ENCODE data around the gene ICA1. TPM values are rescaled to one million over a fixed set of nuclear protein-coding genes. Genes with fewer than 3 reads are reported as not detected.

Gene ICA1
- total RNA-seq, 1 experiment from 2014 or later = not detected

- intact Hi-C loops (cut with micrococcal nuclease; ENCODE audit: unreplicated experiment) = no loop called here
- CTCF ChIA-PET = no interaction called here
- Histone ChIP-seq H3K27me3 (replicated peaks; ENCODE audit: insufficient read depth, low read depth, low read length, poor library complexity) (no peaks in the 10 kb centered on the region), H3K9me3 (ENCODE audit: low read depth, low read length, poor library complexity, severe bottlenecking) (no peaks in the 10 kb centered on the region), H3K4me1 (ENCODE audit: insufficient read depth, low read length, poor library complexity, severe bottlenecking) (no peaks in the 10 kb centered on the region), H3K27ac (ENCODE audit: low read depth, low read length, poor library complexity, severe bottlenecking) (no peak overlapping the region), H3K36me3 (ENCODE audit: insufficient read depth, low read length, poor library complexity, severe bottlenecking) (no peaks in the 10 kb centered on the region), H3K4me3 (ENCODE audit: low read depth, low read length, poor library complexity, severe bottlenecking) (no peak overlapping the region)
- TF ChIP-seq CTCF (conservative IDR thresholded peaks at IDR 0.05; ENCODE audit: low read depth, low read length) = no peak
- TF ChIP-seq EZH2 (IDR thresholded peaks at IDR 0.05; ENCODE audit: borderline replicate concordance, low read depth, low read length, poor library complexity, severe bottlenecking) = no peak
- POLR2A ChIA-PET (ENCODE audit: low non-redundant PET) = no interaction called here
- DNase-seq (ENCODE audit: low spot score) = no peak
- no TSS peak for BruUV-seq (replicated peaks)
Observed at GRCh38 chr7:8160250-8160649, 101.7 kb downstream of the ICA1 start.

DNA sequence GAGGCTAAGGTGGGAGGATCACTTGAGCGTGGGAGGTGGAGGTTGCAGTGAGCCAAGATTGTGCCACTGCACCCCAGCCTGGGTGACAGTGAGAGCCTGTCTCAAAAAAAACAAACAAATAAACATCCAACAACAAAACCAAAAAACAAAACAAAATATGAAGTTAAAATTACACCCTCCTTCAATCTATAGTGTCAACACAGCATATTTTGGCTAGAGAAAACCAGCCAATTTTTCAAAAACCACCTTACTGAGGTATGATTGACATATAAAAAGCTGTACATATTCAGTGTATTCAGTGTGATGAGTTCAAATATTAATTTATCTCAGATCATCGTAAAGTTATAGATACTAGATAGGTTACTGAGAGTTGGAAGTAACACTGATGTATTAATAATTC lies 102.4 kb downstream of the ICA1 start:
- POLR2A ChIA-PET (ENCODE audit: low non-redundant PET) = no interaction called here

DNA sequence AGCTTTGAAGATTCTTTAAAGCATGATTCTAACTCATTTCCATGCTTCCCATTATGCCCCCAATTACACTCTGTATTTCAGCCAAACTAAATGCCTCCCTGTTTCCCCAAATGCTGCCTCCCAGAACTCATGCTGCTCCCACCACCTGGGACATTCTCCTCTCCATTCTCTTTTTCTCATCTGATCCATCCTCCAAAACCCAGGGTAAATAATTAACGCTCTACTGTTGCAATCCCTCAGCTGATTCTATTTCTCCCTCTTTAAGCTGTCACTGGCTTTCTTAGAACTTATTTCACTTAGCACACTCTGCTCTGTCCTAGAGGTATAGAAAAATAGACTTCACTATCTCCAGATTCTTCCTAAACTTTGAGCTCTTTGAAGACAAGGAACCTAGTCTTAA lies 104.7 kb downstream of the ICA1 start:
- Histone ChIP-seq H3K36me3 (ENCODE audit: insufficient read depth, low read length, poor library complexity, severe bottlenecking) (no peaks in the 10 kb centered on the region), H3K4me3 (ENCODE audit: low read depth, low read length, poor library complexity, severe bottlenecking) (no peak overlapping the region), H3K27ac (ENCODE audit: low read depth, low read length, poor library complexity, severe bottlenecking) (no peak overlapping the region), H3K27me3 (replicated peaks; ENCODE audit: insufficient read depth, low read depth, low read length, poor library complexity) (no peaks in the 10 kb centered on the region), H3K9me3 (ENCODE audit: low read depth, low read length, poor library complexity, severe bottlenecking) (no peaks in the 10 kb centered on the region), H3K4me1 (ENCODE audit: insufficient read depth, low read length, poor library complexity, severe bottlenecking) (no peaks in the 10 kb centered on the region)
- CTCF ChIA-PET = no interaction called here
- intact Hi-C loops (cut with micrococcal nuclease; ENCODE audit: unreplicated experiment) = no loop called here
- BruUV-seq (replicated peaks) = no TSS peak
- TF ChIP-seq CTCF (conservative IDR thresholded peaks at IDR 0.05; ENCODE audit: low read depth, low read length) (no peak), EZH2 (IDR thresholded peaks at IDR 0.05; ENCODE audit: borderline replicate concordance, low read depth, low read length, poor library complexity, severe bottlenecking) (no peak)
- POLR2A ChIA-PET (ENCODE audit: low non-redundant PET) = no interaction called here
- DNase-seq (ENCODE audit: low spot score) = no peak

More for the DNA sequence above, 102.4 kb downstream of the ICA1 start:
- no peak overlapping the region for H3K4me3 ChIP-seq (ENCODE audit: low read depth, low read length, poor library complexity, severe bottlenecking)
- H3K36me3 ChIP-seq (ENCODE audit: insufficient read depth, low read length, poor library complexity, severe bottlenecking) = no peaks in the 10 kb centered on the region
- H3K9me3 ChIP-seq (ENCODE audit: low read depth, low read length, poor library complexity, severe bottlenecking) = no peaks in the 10 kb centered on the region
- no TSS peak for BruUV-seq (replicated peaks)
- CTCF ChIA-PET = no interaction called here
- no peak for DNase-seq (ENCODE audit: low spot score)
- no peaks in the 10 kb centered on the region for H3K4me1 ChIP-seq (ENCODE audit: insufficient read depth, low read length, poor library complexity, severe bottlenecking)
- TF ChIP-seq CTCF (conservative IDR thresholded peaks at IDR 0.05; ENCODE audit: low read depth, low read length) (no peak), EZH2 (IDR thresholded peaks at IDR 0.05; ENCODE audit: borderline replicate concordance, low read depth, low read length, poor library complexity, severe bottlenecking) (no peak)
- no peak overlapping the region for H3K27ac ChIP-seq (ENCODE audit: low read depth, low read length, poor library complexity, severe bottlenecking)
- intact Hi-C loops (cut with micrococcal nuclease; ENCODE audit: unreplicated experiment) = no loop called here
- no peaks in the 10 kb centered on the region for H3K27me3 ChIP-seq (replicated peaks; ENCODE audit: insufficient read depth, low read depth, low read length, poor library complexity)

Data from A673 (cell line).